ENCODE data around the gene PLCG2. TPM values are rescaled to one million over a fixed set of nuclear protein-coding genes. Genes with fewer than 3 reads are reported as not detected.
A peak's percentile ranks its signal among the peaks of the same experiment; 100 is the strongest.

PLCG2 gene
- total RNA-seq, 1 donor from 2014 or later = 4.7 TPM

- DNase-seq (ENCODE audit: low read depth, low spot score) = no peak
These were observed 35.8 kb downstream of the PLCG2 start for GRCh38 chr16:81814751-81815428.

DNA sequence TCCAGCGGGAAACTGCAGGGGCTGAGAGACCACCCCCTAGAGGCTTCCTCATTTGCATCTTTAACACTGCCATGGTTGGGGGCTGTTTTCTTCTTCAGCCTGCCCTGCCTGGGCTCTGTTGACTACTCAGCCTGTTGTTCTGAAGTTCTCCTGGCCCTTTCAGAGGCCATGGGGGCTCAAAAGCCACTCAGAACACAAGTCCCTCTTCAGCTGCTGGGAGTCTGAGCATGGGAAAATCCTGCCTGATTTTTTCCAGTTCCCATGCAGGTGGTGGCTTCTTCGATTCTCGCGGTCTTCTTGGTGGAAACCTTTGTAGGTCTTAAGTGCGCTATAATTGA lies 36.3 kb downstream of the PLCG2 start:
- DNase-seq (ENCODE audit: low read depth, low spot score) = no peak

DNA sequence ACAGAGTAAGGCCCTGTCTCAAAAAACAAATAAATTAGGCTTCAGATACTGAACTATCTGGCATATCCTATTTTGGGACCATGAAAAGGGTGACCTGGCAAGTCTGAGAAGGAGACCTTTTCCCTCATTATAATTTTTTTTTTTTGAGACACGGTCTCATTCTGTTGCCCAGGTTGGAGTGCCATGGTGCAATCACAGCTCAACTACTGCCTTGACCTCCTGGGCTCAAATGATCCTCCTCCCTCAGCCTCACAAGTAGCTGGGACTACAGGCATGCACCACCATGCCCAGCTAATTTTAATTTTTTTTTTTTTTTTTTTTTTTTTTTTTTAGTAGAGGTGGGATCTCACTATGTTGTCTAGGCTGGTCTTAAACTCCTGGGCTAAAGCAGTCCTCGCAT lies 37.3 kb downstream of the PLCG2 start:
- no peak for DNase-seq (ENCODE audit: low read depth, low spot score)

DNA sequence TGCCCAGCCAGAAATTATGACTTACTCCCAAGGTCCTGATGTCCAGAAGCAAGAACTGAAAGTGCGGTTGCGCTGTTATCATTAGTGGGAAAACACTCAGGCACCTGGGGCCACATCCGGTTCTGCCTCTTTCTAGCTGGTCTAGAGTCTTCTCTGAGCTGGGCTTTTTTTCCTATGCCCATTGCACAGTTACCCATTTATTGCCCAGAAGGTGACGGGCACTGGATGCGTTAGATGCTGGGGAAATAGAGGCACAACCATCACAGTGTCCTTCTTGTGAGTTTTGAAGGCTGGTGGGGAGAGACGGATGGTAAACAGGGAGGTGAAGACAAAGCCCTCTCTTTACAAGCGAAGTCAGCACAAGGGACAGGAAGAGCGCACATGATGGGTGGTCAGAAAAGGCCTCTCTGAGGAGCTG lies 37.7 kb downstream of the PLCG2 start:
- no peak for DNase-seq (ENCODE audit: low read depth, low spot score)

- DNase-seq (ENCODE audit: low read depth, low spot score) = no peak
These were observed 38.2 kb downstream of the PLCG2 start for GRCh38 chr16:81817296-81817695.

DNA sequence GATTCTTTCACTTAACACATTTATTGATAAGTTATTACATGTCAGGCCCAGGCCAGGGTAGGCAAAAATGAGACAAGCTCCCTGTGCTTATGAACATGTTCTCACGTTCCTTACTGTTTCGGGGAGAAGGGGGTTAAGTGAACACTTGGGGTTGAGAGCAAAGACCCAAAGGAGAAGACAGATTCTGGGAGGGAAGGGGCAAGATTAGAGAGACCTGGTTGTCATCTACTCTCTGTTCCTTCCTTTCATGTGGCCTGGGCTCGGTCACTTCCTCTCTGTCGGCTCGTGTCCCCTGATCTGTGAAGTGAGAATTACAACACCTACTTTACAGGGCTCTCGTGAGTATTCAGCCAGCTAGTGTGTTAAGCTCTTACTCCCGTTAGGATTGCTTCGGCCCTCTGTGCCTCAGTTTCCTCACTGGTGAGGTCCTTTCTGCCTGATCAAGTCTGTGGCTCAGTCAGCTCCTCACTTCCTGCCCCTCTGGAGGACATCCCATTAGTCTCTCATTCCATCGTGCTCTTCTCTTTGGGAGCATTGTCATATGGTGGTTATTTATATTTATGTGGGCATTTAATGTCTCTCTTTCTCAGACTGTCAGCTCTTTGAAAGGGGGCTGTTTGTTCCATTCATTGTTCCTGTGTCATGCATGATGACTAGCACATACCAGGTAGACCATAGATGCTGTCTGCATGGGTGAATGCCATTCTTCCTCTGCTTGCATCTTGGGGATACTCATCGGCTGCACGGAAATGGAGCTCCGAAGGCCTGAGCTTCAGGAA lies 38.9 kb downstream of the PLCG2 start:
- no peak for DNase-seq (ENCODE audit: low read depth, low spot score)

DNA sequence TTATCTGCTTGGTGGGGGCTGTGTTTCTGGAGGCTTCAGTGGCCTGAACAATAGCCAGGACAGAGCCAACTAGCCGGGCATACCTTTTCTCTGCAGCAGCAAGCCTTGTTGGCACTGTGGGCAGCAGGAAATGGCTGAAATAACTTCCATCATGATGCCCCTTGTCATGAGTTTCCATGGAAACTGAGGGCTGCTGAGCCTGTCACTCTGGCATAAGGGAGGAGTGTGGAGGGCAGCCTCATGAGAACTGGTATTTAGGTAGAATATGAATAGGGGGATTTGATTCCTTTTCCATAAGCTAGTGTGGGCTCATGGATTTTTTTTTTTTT lies 39.4 kb downstream of the PLCG2 start:
- DNase-seq (ENCODE audit: low read depth, low spot score) = peak; percentile 20

DNA sequence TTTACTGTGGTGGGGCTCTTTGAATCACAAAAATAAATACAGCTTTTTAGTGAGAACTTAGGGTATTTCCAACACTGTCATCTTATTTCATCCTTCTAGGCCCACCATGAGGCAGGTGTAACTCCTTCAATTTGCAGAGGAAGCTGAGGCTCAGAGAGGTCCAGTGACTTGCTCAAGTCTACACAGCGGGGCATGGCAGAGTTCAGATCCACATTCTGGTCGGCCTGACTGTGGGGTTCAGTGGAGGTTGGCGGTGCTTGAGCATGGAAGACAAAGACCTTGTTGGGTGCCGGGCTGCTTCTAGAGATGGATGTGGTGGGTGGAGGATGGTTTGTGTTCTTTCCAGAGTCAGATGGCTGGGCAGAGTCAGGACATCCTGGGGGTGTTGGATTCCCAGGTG lies 39.8 kb downstream of the PLCG2 start:
- no peak for DNase-seq (ENCODE audit: low read depth, low spot score)

GRCh38 chr16:81821436-81822128 lies 42.5 kb downstream of the PLCG2 start:
- no peak for DNase-seq (ENCODE audit: low read depth, low spot score)

- no peak for DNase-seq (ENCODE audit: low read depth, low spot score)
These were observed 44.0 kb downstream of the PLCG2 start for GRCh38 chr16:81823111-81823510.

DNA sequence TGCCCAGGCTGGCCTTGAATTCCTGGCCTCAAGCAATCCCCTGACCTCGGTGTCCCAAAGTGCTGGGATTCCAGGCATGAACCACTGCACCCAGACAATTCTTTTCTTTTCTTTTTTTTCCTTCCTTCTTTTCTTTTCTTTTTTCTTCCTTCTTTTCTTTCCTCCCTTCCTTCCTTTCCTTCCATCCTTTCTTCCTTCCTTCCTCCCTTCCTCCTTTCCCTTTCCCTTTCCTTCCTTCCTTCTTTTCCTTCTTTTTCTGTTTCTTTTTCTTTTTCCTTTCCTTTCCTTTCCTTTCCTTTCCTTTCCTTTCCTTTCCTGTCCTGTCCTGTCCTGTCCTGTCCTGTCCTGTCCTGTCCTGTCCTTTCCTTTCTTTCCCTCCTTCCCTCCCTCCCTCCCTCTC lies 44.6 kb downstream of the PLCG2 start:
- no peak for DNase-seq (ENCODE audit: low read depth, low spot score)

DNA sequence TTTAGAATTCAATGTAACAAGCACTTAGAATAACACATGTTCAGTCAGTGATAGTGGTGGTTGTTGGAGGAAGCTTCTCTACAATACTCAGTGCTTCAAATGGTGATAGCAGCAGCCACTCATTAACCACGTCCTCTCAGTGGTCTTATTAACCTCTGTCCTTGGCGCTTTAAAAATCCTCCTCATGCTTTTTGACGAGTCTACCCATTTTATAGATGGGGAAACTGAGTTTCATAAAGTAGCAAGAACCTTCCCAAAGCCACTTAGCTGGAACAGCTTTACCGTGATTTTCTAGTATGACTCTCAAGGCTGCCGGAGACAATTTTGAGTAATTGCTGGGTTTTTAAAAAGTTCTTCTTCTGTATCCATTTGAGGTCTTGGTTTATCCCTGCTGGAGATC lies 47.4 kb downstream of the PLCG2 start:
- no peak for DNase-seq (ENCODE audit: low read depth, low spot score)

- no peak for DNase-seq (ENCODE audit: low read depth, low spot score)
These were observed 51.9 kb downstream of the PLCG2 start for GRCh38 chr16:81830845-81831540.

- no peak for DNase-seq (ENCODE audit: low read depth, low spot score)
These were observed 52.6 kb downstream of the PLCG2 start for GRCh38 chr16:81831722-81832126.

- no peak for DNase-seq (ENCODE audit: low read depth, low spot score)
These were observed 53.9 kb downstream of the PLCG2 start for GRCh38 chr16:81832801-81833547.

DNA sequence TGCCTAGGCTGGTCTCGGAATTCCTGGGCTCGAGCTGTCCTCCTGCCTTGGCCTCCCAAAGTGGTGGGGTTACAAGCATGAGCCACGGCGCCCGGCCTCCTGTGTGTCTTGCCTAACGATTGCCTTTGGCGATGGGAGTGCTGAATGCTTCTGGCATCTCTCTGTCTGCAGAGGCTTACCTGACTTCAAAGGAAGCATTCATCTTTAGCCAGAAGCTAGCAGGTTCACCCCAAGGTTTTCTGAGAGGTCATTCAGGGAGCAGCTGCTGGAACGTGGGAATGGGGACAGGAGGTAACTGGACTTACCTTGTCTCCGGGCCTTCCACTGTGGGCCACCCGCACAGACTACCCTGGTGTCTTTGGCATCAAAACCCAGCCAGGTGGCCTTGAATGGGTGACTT lies 54.7 kb downstream of the PLCG2 start:
- DNase-seq (ENCODE audit: low read depth, low spot score) = no peak

DNA sequence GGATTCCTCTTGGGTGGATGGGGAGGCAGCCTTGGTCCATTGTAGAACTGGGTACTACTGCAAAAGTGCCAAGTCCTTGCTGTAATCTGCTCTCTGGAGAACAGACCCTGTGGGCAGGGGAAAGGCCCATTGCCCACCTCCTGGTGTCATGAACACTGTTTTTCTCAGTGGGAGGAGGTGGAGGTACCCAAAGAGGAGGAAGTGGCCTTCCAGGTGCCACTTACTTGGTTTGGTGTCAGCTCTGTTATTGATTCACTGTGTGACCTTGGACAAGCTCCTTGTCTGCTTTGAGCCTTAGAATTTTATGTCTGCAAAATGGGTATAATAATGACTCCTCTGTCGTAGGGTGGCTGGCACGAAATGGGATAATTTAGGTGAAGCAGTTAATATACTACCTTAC lies 55.8 kb downstream of the PLCG2 start:
- DNase-seq (ENCODE audit: low read depth, low spot score) = no peak

- DNase-seq (ENCODE audit: low read depth, low spot score) = no peak
These were observed 57.4 kb downstream of the PLCG2 start for GRCh38 chr16:81836279-81837054.

DNA sequence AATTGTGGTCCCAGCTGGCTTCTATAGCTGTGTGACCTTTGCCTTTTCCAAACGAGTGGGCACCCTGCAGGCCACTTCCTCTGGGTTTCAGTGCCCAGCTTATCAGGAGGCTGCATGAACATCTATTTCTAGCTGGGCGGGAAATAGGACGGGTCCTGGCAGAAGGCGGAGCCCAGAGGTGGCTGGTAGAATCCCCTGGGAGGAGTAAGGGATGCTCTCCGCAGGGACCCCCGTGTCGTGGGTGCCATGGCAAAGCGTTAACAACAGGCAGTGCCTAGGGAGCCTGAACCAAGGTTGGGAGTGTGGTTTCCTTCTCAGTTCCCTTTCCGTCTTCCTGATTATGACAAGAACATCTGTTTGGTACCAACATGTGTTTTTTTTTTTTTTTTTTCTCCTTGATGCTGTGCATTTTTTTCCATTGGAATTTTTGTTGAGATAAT lies 58.2 kb downstream of the PLCG2 start:
- no peak for DNase-seq (ENCODE audit: low read depth, low spot score)

GRCh38 chr16:81838794-81839193 lies 59.7 kb downstream of the PLCG2 start:
- peak; percentile 26 for DNase-seq (ENCODE audit: low read depth, low spot score)

- DNase-seq (ENCODE audit: low read depth, low spot score) = no peak
These were observed 62.6 kb downstream of the PLCG2 start for GRCh38 chr16:81841722-81842121.
